ENCODE data around the gene ZNF408.

Gene ZNF408

DNA sequence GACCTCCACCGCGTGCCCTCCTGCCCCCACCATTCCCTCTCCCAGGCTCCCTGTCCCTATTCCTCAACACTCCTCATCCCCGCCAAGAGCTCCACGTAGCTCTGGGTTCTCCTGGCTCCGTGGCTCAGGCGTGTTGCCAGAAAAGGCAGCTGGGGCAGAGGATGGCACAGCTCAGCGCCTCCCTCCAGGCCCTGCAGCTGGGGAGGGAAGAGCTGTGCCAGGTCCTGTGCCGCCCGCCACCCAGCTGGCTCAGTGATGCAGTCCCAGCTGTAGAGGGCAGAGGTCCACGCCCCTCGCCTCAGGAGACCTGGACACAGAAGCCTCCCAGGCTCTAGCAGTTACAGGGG, 4.6 kb upstream of the ZNF408 start (continued):
- TF ChIP-seq, protein P1, sequence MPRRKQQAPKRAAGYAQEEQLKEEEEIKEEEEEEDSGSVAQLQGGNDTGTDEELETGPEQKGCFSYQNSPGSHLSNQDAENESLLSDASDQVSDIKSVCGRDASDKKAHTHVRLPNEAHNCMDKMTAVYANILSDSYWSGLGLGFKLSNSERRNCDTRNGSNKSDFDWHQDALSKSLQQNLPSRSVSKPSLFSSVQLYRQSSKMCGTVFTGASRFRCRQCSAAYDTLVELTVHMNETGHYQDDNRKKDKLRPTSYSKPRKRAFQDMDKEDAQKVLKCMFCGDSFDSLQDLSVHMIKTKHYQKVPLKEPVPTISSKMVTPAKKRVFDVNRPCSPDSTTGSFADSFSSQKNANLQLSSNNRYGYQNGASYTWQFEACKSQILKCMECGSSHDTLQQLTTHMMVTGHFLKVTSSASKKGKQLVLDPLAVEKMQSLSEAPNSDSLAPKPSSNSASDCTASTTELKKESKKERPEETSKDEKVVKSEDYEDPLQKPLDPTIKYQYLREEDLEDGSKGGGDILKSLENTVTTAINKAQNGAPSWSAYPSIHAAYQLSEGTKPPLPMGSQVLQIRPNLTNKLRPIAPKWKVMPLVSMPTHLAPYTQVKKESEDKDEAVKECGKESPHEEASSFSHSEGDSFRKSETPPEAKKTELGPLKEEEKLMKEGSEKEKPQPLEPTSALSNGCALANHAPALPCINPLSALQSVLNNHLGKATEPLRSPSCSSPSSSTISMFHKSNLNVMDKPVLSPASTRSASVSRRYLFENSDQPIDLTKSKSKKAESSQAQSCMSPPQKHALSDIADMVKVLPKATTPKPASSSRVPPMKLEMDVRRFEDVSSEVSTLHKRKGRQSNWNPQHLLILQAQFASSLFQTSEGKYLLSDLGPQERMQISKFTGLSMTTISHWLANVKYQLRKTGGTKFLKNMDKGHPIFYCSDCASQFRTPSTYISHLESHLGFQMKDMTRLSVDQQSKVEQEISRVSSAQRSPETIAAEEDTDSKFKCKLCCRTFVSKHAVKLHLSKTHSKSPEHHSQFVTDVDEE (CRISPR knock-in tag; IDR thresholded peaks at IDR 0.05) = no peak

DNA sequence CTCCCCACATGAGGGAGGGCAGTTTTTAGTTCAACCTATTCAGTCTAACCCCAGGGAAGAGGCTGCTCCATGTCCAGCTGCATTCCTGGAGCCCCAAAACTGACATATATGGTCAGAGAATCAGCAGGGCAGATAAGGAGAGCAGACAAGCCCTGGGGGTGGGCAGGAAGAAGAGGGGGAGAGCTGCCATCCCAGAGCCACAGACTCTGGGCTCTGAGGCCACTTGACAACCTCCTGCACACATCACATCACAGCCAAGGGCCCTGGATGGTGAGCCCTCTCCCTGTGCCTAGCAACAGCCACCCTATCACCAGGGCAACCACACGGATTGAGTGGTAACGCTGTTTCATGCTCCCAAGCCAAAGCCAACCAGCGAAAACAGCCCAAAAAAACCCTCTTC, 3.5 kb upstream of the ZNF408 start:
- no peak for ATAC-seq
- TF ChIP-seq ZNF70 (CRISPR knock-in tag; IDR thresholded peaks at IDR 0.05) (no peak), TOX (CRISPR knock-in tag; IDR thresholded peaks at IDR 0.05; ENCODE audit: borderline replicate concordance) (no peak), RARB (CRISPR knock-in tag; IDR thresholded peaks at IDR 0.05) (no peak), TCF4 (CRISPR knock-in tag; IDR thresholded peaks at IDR 0.05; ENCODE audit: borderline replicate concordance) (no peak), ZNF565 (CRISPR knock-in tag; conservative IDR thresholded peaks at IDR 0.05; ENCODE audit: low read depth) (no peak), ZC3H10 (CRISPR knock-in tag; IDR thresholded peaks at IDR 0.05) (no peak), GLIS3 (CRISPR knock-in tag; IDR thresholded peaks at IDR 0.05) (no peak), CSDC2 (CRISPR knock-in tag; IDR thresholded peaks at IDR 0.05) (no peak)
- TF ChIP-seq, protein P2, sequence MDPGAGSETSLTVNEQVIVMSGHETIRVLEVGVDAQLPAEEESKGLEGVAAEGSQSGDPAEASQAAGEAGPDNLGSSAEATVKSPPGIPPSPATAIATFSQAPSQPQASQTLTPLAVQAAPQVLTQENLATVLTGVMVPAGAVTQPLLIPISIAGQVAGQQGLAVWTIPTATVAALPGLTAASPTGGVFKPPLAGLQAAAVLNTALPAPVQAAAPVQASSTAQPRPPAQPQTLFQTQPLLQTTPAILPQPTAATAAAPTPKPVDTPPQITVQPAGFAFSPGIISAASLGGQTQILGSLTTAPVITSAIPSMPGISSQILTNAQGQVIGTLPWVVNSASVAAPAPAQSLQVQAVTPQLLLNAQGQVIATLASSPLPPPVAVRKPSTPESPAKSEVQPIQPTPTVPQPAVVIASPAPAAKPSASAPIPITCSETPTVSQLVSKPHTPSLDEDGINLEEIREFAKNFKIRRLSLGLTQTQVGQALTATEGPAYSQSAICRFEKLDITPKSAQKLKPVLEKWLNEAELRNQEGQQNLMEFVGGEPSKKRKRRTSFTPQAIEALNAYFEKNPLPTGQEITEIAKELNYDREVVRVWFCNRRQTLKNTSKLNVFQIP (CRISPR knock-in tag; IDR thresholded peaks at IDR 0.05; ENCODE audit: borderline replicate concordance, low read depth) = no peak

DNA sequence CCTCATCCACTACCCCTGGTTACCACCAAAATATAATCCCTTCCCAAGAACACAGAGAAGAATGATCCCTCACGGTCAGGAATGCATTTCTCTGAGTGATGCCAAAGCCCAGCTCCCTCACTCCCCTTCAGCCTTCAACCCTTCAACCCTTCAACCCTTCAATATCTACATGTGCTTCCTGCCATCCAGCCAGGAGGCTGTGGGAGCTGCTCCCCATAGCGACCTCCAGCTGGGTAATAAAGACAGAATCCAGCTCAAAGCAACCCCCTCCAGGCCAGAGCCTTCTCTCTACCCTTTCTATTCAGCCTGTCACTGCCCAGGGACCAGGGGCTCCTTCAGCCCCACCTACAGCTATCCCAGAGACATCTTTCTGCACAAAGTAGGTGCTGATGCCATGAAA, 3.1 kb upstream of the ZNF408 start:
- ATAC-seq = no peak
- TF ChIP-seq ZFP30 (CRISPR knock-in tag; IDR thresholded peaks at IDR 0.05) (no peak), ISL1 (CRISPR knock-in tag; IDR thresholded peaks at IDR 0.05) (no peak), ZNF8 (CRISPR knock-in tag; IDR thresholded peaks at IDR 0.05) (no peak), CSDC2 (CRISPR knock-in tag; IDR thresholded peaks at IDR 0.05) (no peak), RARB (CRISPR knock-in tag; IDR thresholded peaks at IDR 0.05) (no peak), TOX (CRISPR knock-in tag; IDR thresholded peaks at IDR 0.05; ENCODE audit: borderline replicate concordance) (no peak), TCF4 (CRISPR knock-in tag; IDR thresholded peaks at IDR 0.05; ENCODE audit: borderline replicate concordance) (no peak), ARNTL (CRISPR knock-in tag; IDR thresholded peaks at IDR 0.05; ENCODE audit: borderline replicate concordance, low read depth) (no peak), OSR1 (CRISPR knock-in tag; IDR thresholded peaks at IDR 0.05) (no peak), ZC3H10 (CRISPR knock-in tag; IDR thresholded peaks at IDR 0.05) (no peak), GLIS3 (CRISPR knock-in tag; IDR thresholded peaks at IDR 0.05) (no peak)
- TF ChIP-seq, protein P2 (CRISPR knock-in tag; IDR thresholded peaks at IDR 0.05; ENCODE audit: borderline replicate concordance, low read depth) = no peak
- TF ChIP-seq, protein P3, sequence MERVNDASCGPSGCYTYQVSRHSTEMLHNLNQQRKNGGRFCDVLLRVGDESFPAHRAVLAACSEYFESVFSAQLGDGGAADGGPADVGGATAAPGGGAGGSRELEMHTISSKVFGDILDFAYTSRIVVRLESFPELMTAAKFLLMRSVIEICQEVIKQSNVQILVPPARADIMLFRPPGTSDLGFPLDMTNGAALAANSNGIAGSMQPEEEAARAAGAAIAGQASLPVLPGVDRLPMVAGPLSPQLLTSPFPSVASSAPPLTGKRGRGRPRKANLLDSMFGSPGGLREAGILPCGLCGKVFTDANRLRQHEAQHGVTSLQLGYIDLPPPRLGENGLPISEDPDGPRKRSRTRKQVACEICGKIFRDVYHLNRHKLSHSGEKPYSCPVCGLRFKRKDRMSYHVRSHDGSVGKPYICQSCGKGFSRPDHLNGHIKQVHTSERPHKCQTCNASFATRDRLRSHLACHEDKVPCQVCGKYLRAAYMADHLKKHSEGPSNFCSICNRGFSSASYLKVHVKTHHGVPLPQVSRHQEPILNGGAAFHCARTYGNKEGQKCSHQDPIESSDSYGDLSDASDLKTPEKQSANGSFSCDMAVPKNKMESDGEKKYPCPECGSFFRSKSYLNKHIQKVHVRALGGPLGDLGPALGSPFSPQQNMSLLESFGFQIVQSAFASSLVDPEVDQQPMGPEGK (CRISPR knock-in tag; IDR thresholded peaks at IDR 0.05; ENCODE audit: borderline replicate concordance) = no peak

DNA sequence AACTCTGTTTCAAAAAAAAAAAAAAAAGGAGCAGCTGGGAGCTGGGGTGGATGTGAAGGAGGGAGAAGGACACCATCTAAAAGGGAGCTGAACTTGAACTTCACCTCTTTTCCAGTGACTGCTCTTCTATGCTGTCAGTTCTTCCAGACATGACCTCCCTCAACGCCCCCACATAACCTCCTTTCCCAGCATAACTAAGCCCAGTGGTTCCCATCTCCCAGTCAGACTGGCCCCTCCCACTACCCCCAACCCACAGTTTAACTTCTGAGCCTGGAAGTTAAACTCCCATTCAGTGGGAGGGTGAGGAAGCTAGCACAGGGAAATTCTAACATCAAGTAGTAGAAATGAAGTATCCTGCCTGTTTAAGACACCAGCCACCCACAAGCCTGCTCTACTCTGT, 2.2 kb upstream of the ZNF408 start:
- ATAC-seq = no peak
- TF ChIP-seq CSDC2 (CRISPR knock-in tag; IDR thresholded peaks at IDR 0.05) = no peak
- no peak for TF ChIP-seq ZC3H10 (CRISPR knock-in tag; IDR thresholded peaks at IDR 0.05)
- TF ChIP-seq ISL1 (CRISPR knock-in tag; IDR thresholded peaks at IDR 0.05) = no peak

DNA sequence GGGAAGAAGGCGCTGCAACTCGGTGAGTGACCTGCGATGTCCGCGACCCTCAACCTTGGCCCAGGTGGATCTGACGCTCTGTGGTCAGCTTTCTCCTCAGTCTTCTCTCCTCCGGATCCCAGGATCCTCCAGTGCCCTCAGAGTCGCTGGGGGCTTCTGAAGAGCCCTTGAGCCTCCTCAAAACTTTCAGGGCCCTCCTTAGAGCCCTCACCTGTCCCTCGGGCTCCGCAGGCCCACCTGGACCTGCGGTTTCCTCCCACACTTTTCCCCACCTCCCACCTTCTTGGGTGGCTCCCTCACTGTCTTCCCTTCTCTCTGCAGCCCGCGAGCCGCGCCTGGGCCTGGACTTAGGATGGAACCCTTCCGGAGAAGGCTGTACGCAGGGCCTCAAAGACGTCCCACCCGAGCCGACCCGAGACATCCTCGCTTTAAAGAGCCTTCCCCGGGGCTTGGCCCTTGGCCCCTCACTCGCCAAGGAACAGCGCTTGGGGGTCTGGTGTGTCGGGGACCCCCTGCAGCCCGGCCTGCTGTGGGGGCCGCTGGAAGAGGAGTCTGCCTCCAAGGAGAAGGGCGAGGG, 335 bp downstream of the ZNF408 start:
- peak; percentile 9 for ATAC-seq

More for the DNA sequence above, 335 bp downstream of the ZNF408 start:
- TF ChIP-seq ZC3H10 (CRISPR knock-in tag; IDR thresholded peaks at IDR 0.05) (no peak), ZNF565 (CRISPR knock-in tag; conservative IDR thresholded peaks at IDR 0.05; ENCODE audit: low read depth) (no peak), ARNTL (CRISPR knock-in tag; IDR thresholded peaks at IDR 0.05; ENCODE audit: borderline replicate concordance, low read depth) (no peak), TOX (CRISPR knock-in tag; IDR thresholded peaks at IDR 0.05; ENCODE audit: borderline replicate concordance) (no peak), OSR1 (CRISPR knock-in tag; IDR thresholded peaks at IDR 0.05) (no peak), CSDC2 (CRISPR knock-in tag; IDR thresholded peaks at IDR 0.05) (no peak), ZFP3 (CRISPR knock-in tag; IDR thresholded peaks at IDR 0.05) (no peak), PPARA (CRISPR knock-in tag; IDR thresholded peaks at IDR 0.05; ENCODE audit: borderline replicate concordance) (no peak)
- TF ChIP-seq, protein P4, sequence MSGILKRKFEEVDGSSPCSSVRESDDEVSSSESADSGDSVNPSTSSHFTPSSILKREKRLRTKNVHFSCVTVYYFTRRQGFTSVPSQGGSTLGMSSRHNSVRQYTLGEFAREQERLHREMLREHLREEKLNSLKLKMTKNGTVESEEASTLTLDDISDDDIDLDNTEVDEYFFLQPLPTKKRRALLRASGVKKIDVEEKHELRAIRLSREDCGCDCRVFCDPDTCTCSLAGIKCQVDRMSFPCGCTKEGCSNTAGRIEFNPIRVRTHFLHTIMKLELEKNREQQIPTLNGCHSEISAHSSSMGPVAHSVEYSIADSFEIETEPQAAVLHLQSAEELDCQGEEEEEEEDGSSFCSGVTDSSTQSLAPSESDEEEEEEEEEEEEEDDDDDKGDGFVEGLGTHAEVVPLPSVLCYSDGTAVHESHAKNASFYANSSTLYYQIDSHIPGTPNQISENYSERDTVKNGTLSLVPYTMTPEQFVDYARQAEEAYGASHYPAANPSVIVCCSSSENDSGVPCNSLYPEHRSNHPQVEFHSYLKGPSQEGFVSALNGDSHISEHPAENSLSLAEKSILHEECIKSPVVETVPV (CRISPR knock-in tag; IDR thresholded peaks at IDR 0.05) = no peak

All from SK-N-SH treated with all-trans-retinoic acid at 6 μM for 48 hours (cell line).